SK-N-SH (cell line): ENCODE results near the gene CACNG7. TPM values are rescaled to one million over a fixed set of nuclear protein-coding genes. Genes with fewer than 3 reads are reported as not detected.
A peak's percentile ranks its signal among the peaks of the same experiment; 100 is the strongest.

ENCODE experiments used
- CTCF ChIA-PET: fragments of 300-600, 350-600 bp; formaldehyde crosslinking; extraction: SDS; loops from one replicate; lab custom pipeline; 2021; lab: Yijun Ruan, JAX
- POLR2A ChIA-PET: fragments of 350-600 bp; sonication (Branson Sonifier 250); formaldehyde crosslinking; extraction: SDS; loops from one replicate; lab custom pipeline; 2020; ENCODE audit warnings: antibody characterized with exemption, inconsistent platforms; lab: Yijun Ruan, JAX
- DNase-seq: peaks from one replicate; pipeline ENCODE4 v3.0.0; 2012
- H2AFZ ChIP-seq: fragments of 200-600 bp; sonication (generic); 2 replicates; pipeline ENCODE4 v1.8.1; 2016; ENCODE audit warnings: antibody characterized with exemption, mild to moderate bottlenecking, low read depth
- H3F3A ChIP-seq: fragments of 200-600 bp; sonication (generic); replicated peaks from 2 replicates; pipeline ENCODE3; 2016; ENCODE audit warnings: antibody characterized with exemption, mild to moderate bottlenecking; ENCODE audit not compliant: insufficient read depth
- H3K27ac ChIP-seq, 2 experiments: fragments of 200-500 bp in 1 of 2; fragments of 200-600 bp in 1 of 2; sonication (Bioruptor generic) in 1 of 2; sonication (generic), shearing (Covaris generic) in 1 of 2; 2 replicates each; pipeline versions ENCODE4 v1.5.1 to v1.6.1; 2014 to 2016; ENCODE audit warnings: low read depth in 2 of 2, inconsistent platforms in 1 of 2, low read length in 1 of 2, mild to moderate bottlenecking in 1 of 2, mixed read lengths in 1 of 2
- H3K27me3 ChIP-seq: fragments of 200-600 bp; sonication (generic), shearing (Covaris generic); 2 replicates; pipeline ENCODE4 v1.6.1; 2016; ENCODE audit warnings: mixed run types; ENCODE audit not compliant: insufficient read depth
- H3K36me3 ChIP-seq, 2 experiments: fragments of 200-500 bp in 1 of 2; fragments of 200-600 bp in 1 of 2; sonication (Bioruptor generic) in 1 of 2; sonication (generic) in 1 of 2; replicated peaks in 1 of 2; 2 replicates each; pipeline versions ENCODE3 to v1.5.1; 2014 to 2016; ENCODE audit warnings: low read length in 1 of 2, mild to moderate bottlenecking in 1 of 2; ENCODE audit not compliant: insufficient read depth in 2 of 2, control insufficient read depth in 1 of 2
- H3K4me1 ChIP-seq, 2 experiments: fragments of 200-500 bp in 1 of 2; fragments of 200-600 bp in 1 of 2; sonication (Bioruptor generic) in 1 of 2; sonication (generic), shearing (Covaris generic) in 1 of 2; 2 replicates each; pipeline versions ENCODE4 v1.5.1 to v1.6.1; 2014 to 2016; ENCODE audit warnings: low read depth in 1 of 2, low read length in 1 of 2, mixed run types in 1 of 2; ENCODE audit not compliant: insufficient read depth in 2 of 2, control insufficient read depth in 1 of 2
- H3K4me2 ChIP-seq: fragments of 200-600 bp; sonication (generic), shearing (Covaris generic); 2 replicates; pipeline ENCODE4 v1.6.1; 2017; ENCODE audit warnings: mixed run types
- H3K4me3 ChIP-seq, 2 experiments: fragments of 200-500 bp in 1 of 2; fragments of 200-600 bp in 1 of 2; sonication (Bioruptor generic) in 1 of 2; sonication (generic), shearing (Covaris generic) in 1 of 2; 2 replicates each; pipeline versions ENCODE4 v1.5.1 to v1.8.1; 2014 to 2016; ENCODE audit warnings: low read depth in 2 of 2, inconsistent platforms in 1 of 2, low read length in 1 of 2, mild to moderate bottlenecking in 1 of 2, mixed read lengths in 1 of 2, moderate library complexity in 1 of 2
- H3K79me2 ChIP-seq: fragments of 200-600 bp; sonication (generic); 2 replicates; pipeline ENCODE4 v1.8.1; 2017; ENCODE audit warnings: mild to moderate bottlenecking; ENCODE audit not compliant: insufficient read depth
- H3K9ac ChIP-seq: fragments of 200-600 bp; sonication (generic); 2 replicates; pipeline ENCODE4 v1.6.1; 2017; ENCODE audit warnings: mixed run types
- H3K9me2 ChIP-seq: fragments of 200-600 bp; sonication (generic); 2 replicates; pipeline ENCODE4 v1.6.1; 2017; ENCODE audit warnings: mixed run types
- H3K9me3 ChIP-seq: fragments of 200-600 bp; sonication (generic); 2 replicates; pipeline ENCODE4 v1.6.1; 2017; ENCODE audit warnings: mixed run types, mild to moderate bottlenecking, moderate library complexity
- H4K20me1 ChIP-seq: fragments of 200-600 bp; sonication (generic); 2 replicates; pipeline ENCODE4 v1.6.1; 2017; ENCODE audit warnings: mild to moderate bottlenecking, mixed run types; ENCODE audit not compliant: insufficient read depth
- ELF1 ChIP-seq: IDR thresholded peaks from 2 replicates; pipeline ENCODE4 v1.4.0; 2012
- FOSL2 ChIP-seq: IDR thresholded peaks from 2 replicates; pipeline ENCODE4 v1.4.0; 2012; ENCODE audit warnings: low read depth, mild to moderate bottlenecking, moderate library complexity, borderline replicate concordance
- FOXJ3 ChIP-seq: sonication (generic); formaldehyde crosslinking; IDR thresholded peaks from 2 replicates; pipeline ENCODE4 v1.5.1; 2020; ENCODE audit warnings: mild to moderate bottlenecking, missing genetic modification reagents
- GATA2 ChIP-seq: sonication (generic); formaldehyde crosslinking; IDR thresholded peaks from 2 replicates; pipeline ENCODE4 v1.5.0; 2020; ENCODE audit warnings: mild to moderate bottlenecking, missing genetic modification reagents
- JUND ChIP-seq: IDR thresholded peaks from 2 replicates; pipeline ENCODE4 v1.4.0; 2012
- NRF1 ChIP-seq: IDR thresholded peaks from 2 replicates; pipeline ENCODE4 v1.6.1; 2012; ENCODE audit warnings: low read depth, mild to moderate bottlenecking, low read length
- RCOR1 ChIP-seq: fragments of 150-350 bp; IDR thresholded peaks from 2 replicates; pipeline ENCODE4 v1.6.1; 2017; ENCODE audit warnings: antibody characterized with exemption, low read length
- SIN3A ChIP-seq: IDR thresholded peaks from 2 replicates; pipeline ENCODE4 v1.6.1; 2012; ENCODE audit warnings: low read depth, mild to moderate bottlenecking, low read length, moderate library complexity, borderline replicate concordance
- SMC3 ChIP-seq: IDR thresholded peaks from 2 replicates; pipeline ENCODE4 v1.6.1; 2012; ENCODE audit warnings: low read depth, low read length, improper control_type of control experiment
- TAF1 ChIP-seq: IDR thresholded peaks from 2 replicates; pipeline ENCODE4 v1.6.1; 2012; ENCODE audit warnings: low read depth, mild to moderate bottlenecking, low read length, moderate library complexity, borderline replicate concordance
- TCF12 ChIP-seq: IDR thresholded peaks from 2 replicates; pipeline ENCODE4 v1.4.0; 2012
- WGBS: methylation state at CpG from one replicate; pipeline ENCODE4 v1.1.6; 2017; ENCODE audit warnings: low lambda C conversion rate; 5-methylcytosine and 5-hydroxymethylcytosine counted together
- polyA plus RNA-seq, 3 experiments: library from polyadenylated mRNA; depleted of rRNA; stranded (reverse); fragments of >200 nt; gene quantifications; 2 replicates each; pipeline ENCODE4 v1.2.3, GENCODE V29; 2012
- TF ChIP-seq, protein P1 (sequence below): IDR thresholded peaks from 2 replicates; pipeline ENCODE4 v1.4.0; 2012; ENCODE audit warnings: low read depth
- TF ChIP-seq, protein P2 (sequence below): fragments of 200-600 bp; sonication (generic); IDR thresholded peaks from 2 replicates; pipeline ENCODE4 v1.6.1; 2017; ENCODE audit warnings: antibody characterized with exemption, mild to moderate bottlenecking, moderate library complexity
- TF ChIP-seq, protein P3 (sequence below): IDR thresholded peaks from 2 replicates; pipeline ENCODE4 v1.4.0; 2012; ENCODE audit warnings: low read depth, borderline replicate concordance
- TF ChIP-seq, protein P4 (sequence below): IDR thresholded peaks from 2 replicates; pipeline ENCODE4 v1.4.0; 2012; ENCODE audit warnings: low read depth, borderline replicate concordance
- TF ChIP-seq, protein P5 (sequence below): IDR thresholded peaks from 2 replicates; pipeline ENCODE4 v1.6.1; 2012; ENCODE audit warnings: mild to moderate bottlenecking, low read depth, low read length, moderate library complexity

The CACNG7 gene
- polyA plus RNA-seq, 1 of the 3 experiments (the other 2 are of a cell fraction) = 25.7 TPM

DNA sequence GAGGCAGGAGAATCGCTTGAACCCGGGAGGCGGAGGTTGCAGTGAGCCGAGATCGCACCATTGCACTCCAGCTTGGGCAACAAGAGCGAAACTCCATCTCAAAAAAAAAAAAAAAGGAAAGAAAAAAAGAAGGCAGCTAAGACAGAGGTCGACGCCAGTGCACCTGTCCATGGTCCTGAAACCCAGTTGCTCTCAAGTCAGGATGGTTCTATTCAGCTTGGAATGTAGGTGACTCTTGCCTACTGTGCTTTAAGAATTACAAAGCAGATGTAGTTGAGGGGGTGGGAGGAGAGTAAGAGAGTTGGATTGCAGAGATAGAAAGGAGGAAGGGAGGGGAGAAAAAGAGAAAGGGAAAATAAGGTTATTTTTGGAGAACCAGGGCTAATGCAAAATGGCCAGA is 18.7 kb downstream of the CACNG7 start:
- 87% methylated on average over 8 of the region's 8 CpGs for WGBS
- POLR2A ChIA-PET = no interaction called here
- no peaks in the 10 kb centered on the region for H4K20me1 ChIP-seq

DNA sequence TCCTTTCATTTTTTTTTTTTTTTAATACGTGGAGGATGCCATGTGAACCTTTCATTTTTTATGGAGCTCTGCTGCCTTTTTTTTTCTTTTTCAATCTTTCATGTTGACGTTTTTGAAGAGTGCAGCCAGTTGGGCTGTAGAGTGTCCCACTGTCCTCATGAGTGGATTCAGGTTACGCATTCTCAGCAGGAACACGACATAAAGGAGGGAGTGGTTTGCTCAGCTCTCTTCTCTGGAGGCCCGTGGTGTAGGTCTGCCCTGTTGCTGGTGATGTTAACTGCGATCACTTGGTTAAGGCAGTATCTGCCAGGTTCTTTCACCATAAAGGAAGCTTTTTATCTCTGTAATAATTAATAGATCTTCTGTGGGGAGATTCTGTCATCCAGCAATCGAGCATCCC is 27.0 kb downstream of the CACNG7 start:
- Histone ChIP-seq H3K36me3 (peaks cover 0 to 16% of the 10 kb centered on the region in 2 experiments), H3K9me3 (no peaks in the 10 kb centered on the region), H3K4me3 (no peak overlapping the region), H3K9me2 (no peaks in the 10 kb centered on the region), H3K4me1 (no peaks in the 10 kb centered on the region), H3K27ac (no peak overlapping the region), H3K9ac (no peak overlapping the region), H3K4me2 (no peak overlapping the region), H3K27me3 (no peaks in the 10 kb centered on the region), H2AFZ (no peak overlapping the region), H3K79me2 (no peaks in the 10 kb centered on the region), H4K20me1 (no peaks in the 10 kb centered on the region), H3F3A (no peaks in the 10 kb centered on the region)
- CTCF ChIA-PET = interaction anchor here (1.3 kb wide), 1 partner anchor 45 kb away, joined by 3 read pairs; no protein-coding TSS in a partner anchor
- POLR2A ChIA-PET = no interaction called here
- no peak for DNase-seq
- WGBS = 88% methylated on average over 7 of the region's 7 CpGs
- no peak for TF ChIP-seq FOSL2
- TF ChIP-seq GATA2 (CRISPR knock-in tag) = no peak
- no peak for TF ChIP-seq TAF1
- TF ChIP-seq, protein P1, sequence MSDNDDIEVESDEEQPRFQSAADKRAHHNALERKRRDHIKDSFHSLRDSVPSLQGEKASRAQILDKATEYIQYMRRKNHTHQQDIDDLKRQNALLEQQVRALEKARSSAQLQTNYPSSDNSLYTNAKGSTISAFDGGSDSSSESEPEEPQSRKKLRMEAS = no peak
- TF ChIP-seq ELF1 = no peak
- TF ChIP-seq, protein P2, sequence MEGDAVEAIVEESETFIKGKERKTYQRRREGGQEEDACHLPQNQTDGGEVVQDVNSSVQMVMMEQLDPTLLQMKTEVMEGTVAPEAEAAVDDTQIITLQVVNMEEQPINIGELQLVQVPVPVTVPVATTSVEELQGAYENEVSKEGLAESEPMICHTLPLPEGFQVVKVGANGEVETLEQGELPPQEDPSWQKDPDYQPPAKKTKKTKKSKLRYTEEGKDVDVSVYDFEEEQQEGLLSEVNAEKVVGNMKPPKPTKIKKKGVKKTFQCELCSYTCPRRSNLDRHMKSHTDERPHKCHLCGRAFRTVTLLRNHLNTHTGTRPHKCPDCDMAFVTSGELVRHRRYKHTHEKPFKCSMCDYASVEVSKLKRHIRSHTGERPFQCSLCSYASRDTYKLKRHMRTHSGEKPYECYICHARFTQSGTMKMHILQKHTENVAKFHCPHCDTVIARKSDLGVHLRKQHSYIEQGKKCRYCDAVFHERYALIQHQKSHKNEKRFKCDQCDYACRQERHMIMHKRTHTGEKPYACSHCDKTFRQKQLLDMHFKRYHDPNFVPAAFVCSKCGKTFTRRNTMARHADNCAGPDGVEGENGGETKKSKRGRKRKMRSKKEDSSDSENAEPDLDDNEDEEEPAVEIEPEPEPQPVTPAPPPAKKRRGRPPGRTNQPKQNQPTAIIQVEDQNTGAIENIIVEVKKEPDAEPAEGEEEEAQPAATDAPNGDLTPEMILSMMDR = no peak
- TF ChIP-seq, protein P3, sequence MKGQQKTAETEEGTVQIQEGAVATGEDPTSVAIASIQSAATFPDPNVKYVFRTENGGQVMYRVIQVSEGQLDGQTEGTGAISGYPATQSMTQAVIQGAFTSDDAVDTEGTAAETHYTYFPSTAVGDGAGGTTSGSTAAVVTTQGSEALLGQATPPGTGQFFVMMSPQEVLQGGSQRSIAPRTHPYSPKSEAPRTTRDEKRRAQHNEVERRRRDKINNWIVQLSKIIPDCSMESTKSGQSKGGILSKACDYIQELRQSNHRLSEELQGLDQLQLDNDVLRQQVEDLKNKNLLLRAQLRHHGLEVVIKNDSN = no peak
- TF ChIP-seq SMC3 = no peak
- TF ChIP-seq RCOR1 = no peak
- TF ChIP-seq SIN3A = no peak
- TF ChIP-seq JUND = no peak
- TF ChIP-seq, protein P4, sequence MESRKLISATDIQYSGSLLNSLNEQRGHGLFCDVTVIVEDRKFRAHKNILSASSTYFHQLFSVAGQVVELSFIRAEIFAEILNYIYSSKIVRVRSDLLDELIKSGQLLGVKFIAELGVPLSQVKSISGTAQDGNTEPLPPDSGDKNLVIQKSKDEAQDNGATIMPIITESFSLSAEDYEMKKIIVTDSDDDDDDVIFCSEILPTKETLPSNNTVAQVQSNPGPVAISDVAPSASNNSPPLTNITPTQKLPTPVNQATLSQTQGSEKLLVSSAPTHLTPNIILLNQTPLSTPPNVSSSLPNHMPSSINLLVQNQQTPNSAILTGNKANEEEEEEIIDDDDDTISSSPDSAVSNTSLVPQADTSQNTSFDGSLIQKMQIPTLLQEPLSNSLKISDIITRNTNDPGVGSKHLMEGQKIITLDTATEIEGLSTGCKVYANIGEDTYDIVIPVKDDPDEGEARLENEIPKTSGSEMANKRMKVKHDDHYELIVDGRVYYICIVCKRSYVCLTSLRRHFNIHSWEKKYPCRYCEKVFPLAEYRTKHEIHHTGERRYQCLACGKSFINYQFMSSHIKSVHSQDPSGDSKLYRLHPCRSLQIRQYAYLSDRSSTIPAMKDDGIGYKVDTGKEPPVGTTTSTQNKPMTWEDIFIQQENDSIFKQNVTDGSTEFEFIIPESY = no peak
- no peak for TF ChIP-seq NRF1
- TF ChIP-seq TCF12 = no peak

More for the DNA sequence above, 18.7 kb downstream of the CACNG7 start:
- H3K4me3 ChIP-seq = no peak overlapping the region
- no peaks in the 10 kb centered on the region for H3F3A ChIP-seq
- peaks cover 0 to 19% of the 10 kb centered on the region in 2 experiments for H3K36me3 ChIP-seq
- no peaks in the 10 kb centered on the region for H3K4me1 ChIP-seq
- no peaks in the 10 kb centered on the region for H3K27me3 ChIP-seq
- no peaks in the 10 kb centered on the region for H3K9me3 ChIP-seq
- H3K9me2 ChIP-seq = no peaks in the 10 kb centered on the region
- H3K27ac ChIP-seq = no peak overlapping the region
- TF ChIP-seq, protein P5, sequence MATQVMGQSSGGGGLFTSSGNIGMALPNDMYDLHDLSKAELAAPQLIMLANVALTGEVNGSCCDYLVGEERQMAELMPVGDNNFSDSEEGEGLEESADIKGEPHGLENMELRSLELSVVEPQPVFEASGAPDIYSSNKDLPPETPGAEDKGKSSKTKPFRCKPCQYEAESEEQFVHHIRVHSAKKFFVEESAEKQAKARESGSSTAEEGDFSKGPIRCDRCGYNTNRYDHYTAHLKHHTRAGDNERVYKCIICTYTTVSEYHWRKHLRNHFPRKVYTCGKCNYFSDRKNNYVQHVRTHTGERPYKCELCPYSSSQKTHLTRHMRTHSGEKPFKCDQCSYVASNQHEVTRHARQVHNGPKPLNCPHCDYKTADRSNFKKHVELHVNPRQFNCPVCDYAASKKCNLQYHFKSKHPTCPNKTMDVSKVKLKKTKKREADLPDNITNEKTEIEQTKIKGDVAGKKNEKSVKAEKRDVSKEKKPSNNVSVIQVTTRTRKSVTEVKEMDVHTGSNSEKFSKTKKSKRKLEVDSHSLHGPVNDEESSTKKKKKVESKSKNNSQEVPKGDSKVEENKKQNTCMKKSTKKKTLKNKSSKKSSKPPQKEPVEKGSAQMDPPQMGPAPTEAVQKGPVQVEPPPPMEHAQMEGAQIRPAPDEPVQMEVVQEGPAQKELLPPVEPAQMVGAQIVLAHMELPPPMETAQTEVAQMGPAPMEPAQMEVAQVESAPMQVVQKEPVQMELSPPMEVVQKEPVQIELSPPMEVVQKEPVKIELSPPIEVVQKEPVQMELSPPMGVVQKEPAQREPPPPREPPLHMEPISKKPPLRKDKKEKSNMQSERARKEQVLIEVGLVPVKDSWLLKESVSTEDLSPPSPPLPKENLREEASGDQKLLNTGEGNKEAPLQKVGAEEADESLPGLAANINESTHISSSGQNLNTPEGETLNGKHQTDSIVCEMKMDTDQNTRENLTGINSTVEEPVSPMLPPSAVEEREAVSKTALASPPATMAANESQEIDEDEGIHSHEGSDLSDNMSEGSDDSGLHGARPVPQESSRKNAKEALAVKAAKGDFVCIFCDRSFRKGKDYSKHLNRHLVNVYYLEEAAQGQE = peak; percentile 95
- TF ChIP-seq FOXJ3 (CRISPR knock-in tag) = no peak
- DNase-seq = no peak
- no peak overlapping the region for H3K9ac ChIP-seq
- no peaks in the 10 kb centered on the region for H3K79me2 ChIP-seq
- H3K4me2 ChIP-seq = no peak overlapping the region
- CTCF ChIA-PET = no interaction called here
- no peak overlapping the region for H2AFZ ChIP-seq
